Sigmoid colon (tissue), 4 donors: ENCODE data around the gene GPLD1.

ENCODE experiments used
- CTCF ChIP-seq, 4 experiments: fragments of 450-650 bp in 3 of 4; fragments of 200-600 bp in 1 of 4; IDR thresholded peaks; one replicate each; pipeline ENCODE4 v1.5.1; 2016 to 2019; ENCODE audit warnings: antibody characterized with exemption in 4 of 4, mild to moderate bottlenecking in 3 of 4, moderate library complexity in 2 of 4
- POLR2A ChIP-seq, 2 donors: fragments of 450-650 bp; IDR thresholded peaks; one replicate each; pipeline ENCODE4 v1.6.1; 2016; ENCODE audit warnings: antibody characterized with exemption in 2 of 2, mild to moderate bottlenecking in 2 of 2, moderate library complexity in 2 of 2
- POLR2AphosphoS5 ChIP-seq, 4 donors: sonication (generic); formaldehyde crosslinking; IDR thresholded peaks; one replicate each; pipeline ENCODE4 v1.6.1; 2017; ENCODE audit warnings: antibody characterized with exemption in 4 of 4

GRCh38 chr6:24497254-24497970 lies 8.0 kb upstream of the GPLD1 start:
- no peak for TF ChIP-seq CTCF (IDR thresholded peaks at IDR 0.05)
- TF ChIP-seq POLR2A (IDR thresholded peaks at IDR 0.05), result no peak
- no peak for TF ChIP-seq POLR2AphosphoS5 (IDR thresholded peaks at IDR 0.05)
